A549 (cell line): ENCODE results near the gene DHX57. TPM values are rescaled to one million over a fixed set of nuclear protein-coding genes. Genes with fewer than 3 reads are reported as not detected.

Experiments
- BCL3 ChIP-seq: fragments of >200 bp; sonication (Bioruptor Twin); formaldehyde crosslinking; IDR thresholded peaks from 3 replicates; pipeline ENCODE4 v1.6.1; 2016
- CBX8 ChIP-seq: fragments of 200-600 bp; sonication (generic); IDR thresholded peaks from 2 replicates; pipeline ENCODE4 v1.6.1; 2016
- CHD2 ChIP-seq: fragments of 150-350 bp; IDR thresholded peaks from 2 replicates; pipeline ENCODE4 v1.6.1; 2014; ENCODE audit warnings: low read length; ENCODE audit not compliant: partially characterized antibody
- CHD4 ChIP-seq: fragments of 200-600 bp; sonication (generic); IDR thresholded peaks from 2 replicates; pipeline ENCODE4 v1.6.1; 2016; ENCODE audit warnings: antibody characterized with exemption, mild to moderate bottlenecking, borderline replicate concordance
- CTCF ChIP-seq: fragments of >200 bp; sonication (Bioruptor Twin); formaldehyde crosslinking; IDR thresholded peaks from 3 replicates; pipeline ENCODE4 v1.5.1; 2016
- EHF ChIP-seq: fragments of 250-450 bp; sonication (Bioruptor Pico); IDR thresholded peaks from 2 replicates; pipeline ENCODE4 v1.5.0; 2020; ENCODE audit warnings: mild to moderate bottlenecking
- EHMT2 ChIP-seq: fragments of 200-600 bp; sonication (generic); IDR thresholded peaks from 2 replicates; pipeline ENCODE4 v1.6.1; 2016; ENCODE audit warnings: antibody characterized with exemption, low read depth, mild to moderate bottlenecking, moderate library complexity
- ESRRA ChIP-seq: fragments of 150-350 bp; IDR thresholded peaks from 2 replicates; pipeline ENCODE4 v1.6.1; 2014; ENCODE audit warnings: mild to moderate bottlenecking, low read length, borderline replicate concordance
- FOSB ChIP-seq: fragments of 250-450 bp; sonication (Bioruptor Pico); IDR thresholded peaks from 2 replicates; pipeline ENCODE4 v1.5.0; 2020; ENCODE audit warnings: mild to moderate bottlenecking, moderate library complexity
- HDAC2 ChIP-seq: fragments of 200-600 bp; sonication (generic); IDR thresholded peaks from 2 replicates; pipeline ENCODE4 v1.6.1; 2016
- HES2 ChIP-seq: fragments of >200 bp; sonication (Bioruptor Twin); formaldehyde crosslinking; IDR thresholded peaks from 2 replicates; pipeline ENCODE4 v1.6.1; 2016
- HEYL ChIP-seq: fragments of 250-450 bp; sonication (Bioruptor Pico); IDR thresholded peaks from 2 replicates; pipeline ENCODE4 v1.8.0; 2021; ENCODE audit warnings: mild to moderate bottlenecking, moderate library complexity
- HMGXB4 ChIP-seq: fragments of 250-450 bp; sonication (Bioruptor Pico); IDR thresholded peaks from 2 replicates; pipeline ENCODE4 v1.5.0; 2021; ENCODE audit warnings: mild to moderate bottlenecking, moderate library complexity, borderline replicate concordance
- JUN ChIP-seq, 2 experiments: fragments of >200 bp; sonication (Bioruptor Twin); formaldehyde crosslinking; IDR thresholded peaks; 2 replicates in 1 of 2; 3 replicates in 1 of 2; pipeline ENCODE4 v1.6.1; 2016 to 2017
- JUNB ChIP-seq: fragments of >200 bp; sonication (Bioruptor Twin); formaldehyde crosslinking; IDR thresholded peaks from 2 replicates; pipeline ENCODE4 v1.6.1; 2016
- KDM1A ChIP-seq: fragments of 200-600 bp; sonication (generic); IDR thresholded peaks from 2 replicates; pipeline ENCODE4 v1.6.1; 2016; ENCODE audit warnings: low read depth, mild to moderate bottlenecking
- MAFK ChIP-seq: fragments of 450-650 bp; IDR thresholded peaks from 2 replicates; pipeline ENCODE4 v1.6.1; 2014; ENCODE audit not compliant: partially characterized antibody
- MYC ChIP-seq: IDR thresholded peaks from 2 replicates; pipeline ENCODE4 v1.6.1; 2012; ENCODE audit warnings: mild to moderate bottlenecking, inconsistent platforms, low read length, improper control_type of control experiment, borderline replicate concordance
- NFE2L2 ChIP-seq: fragments of 150-350 bp; conservative IDR thresholded peaks from 2 replicates; pipeline ENCODE4 v1.6.1; 2014; ENCODE audit warnings: low read length
- NPAS2 ChIP-seq: fragments of 250-450 bp; sonication (Bioruptor Pico); IDR thresholded peaks from 2 replicates; pipeline ENCODE4 v1.8.0; 2022; ENCODE audit warnings: mild to moderate bottlenecking, moderate library complexity, borderline replicate concordance
- NR3C1 ChIP-seq: fragments of >200 bp; sonication (Bioruptor Twin); formaldehyde crosslinking; IDR thresholded peaks from 3 replicates; pipeline ENCODE4 v1.6.1; 2017
- POLR2A ChIP-seq: IDR thresholded peaks from 2 replicates; pipeline ENCODE4 v1.6.1; 2012; ENCODE audit warnings: mild to moderate bottlenecking, low read length
- POLR2AphosphoS2 ChIP-seq: conservative IDR thresholded peaks from 2 replicates; pipeline ENCODE4 v1.6.1; 2012; ENCODE audit warnings: low read length, improper control_type of control experiment, inconsistent platforms
- RAD21 ChIP-seq, 2 experiments: fragments of >200 bp in 1 of 2; sonication (Bioruptor Twin) in 1 of 2; formaldehyde crosslinking in 1 of 2; IDR thresholded peaks in 1 of 2; conservative IDR thresholded peaks in 1 of 2; 2 replicates in 1 of 2; 3 replicates in 1 of 2; pipeline ENCODE4 v1.6.1; 2012 to 2018; ENCODE audit warnings: inconsistent platforms in 1 of 2
- REST ChIP-seq: fragments of 200-600 bp; sonication (generic); IDR thresholded peaks from 2 replicates; pipeline ENCODE4 v1.6.1; 2016; ENCODE audit warnings: antibody characterized with exemption, mild to moderate bottlenecking, moderate library complexity
- SMC3 ChIP-seq: fragments of >200 bp; sonication (Bioruptor Twin); formaldehyde crosslinking; IDR thresholded peaks from 3 replicates; pipeline ENCODE4 v1.6.1; 2018; ENCODE audit warnings: inconsistent platforms
- USF2 ChIP-seq: fragments of 450-650 bp; IDR thresholded peaks from 2 replicates; pipeline ENCODE4 v1.6.1; 2014; ENCODE audit warnings: antibody characterized with exemption
- ZC3H11A ChIP-seq: fragments of 450-650 bp; IDR thresholded peaks from 2 replicates; pipeline ENCODE4 v1.6.1; 2014; ENCODE audit warnings: antibody characterized with exemption, mild to moderate bottlenecking
- polyA plus RNA-seq, 4 experiments: library from polyadenylated mRNA; depleted of rRNA in 3 of 4; stranded (reverse); fragments of >200 nt; fragmentation: RNase III in 1 of 4; extraction: RNeasy Plus Mini Kit Qiagen cat#74134 plus additional on column Dnase treatment in 1 of 4; gene quantifications; 2 replicates in 3 of 4; 3 replicates in 1 of 4; pipeline ENCODE4 v1.2.3, GENCODE V29; 2011 to 2017

DHX57 gene
- polyA plus RNA-seq, 2 of the 4 experiments (the other 2 are of a cell fraction): 20.6 to 31.8 TPM

- TF ChIP-seq BCL3 (peak; percentile 100), HES2 (no peak), EHF (CRISPR knock-in tag) (no peak), NFE2L2 (no peak), ESRRA (no peak), JUNB (no peak), SMC3 (no peak), JUN (IDR thresholded peaks at IDR 0.05) (peak; percentile 98 to 100), KDM1A (no peak), MAFK (no peak), CHD2 (peak; percentile 80), FOSB (peak; percentile 76; the same call in 1 of the 2 replicates), NPAS2 (CRISPR knock-in tag) (no peak), POLR2A (peak; percentile 100), EHMT2 (no peak), CTCF (no peak), NR3C1 (no peak), POLR2AphosphoS2 (0 out of 2 replicates have a peak, but pooled peaks have one; percentile 84), HDAC2 (no peak), RAD21 (conservative IDR thresholded peaks at IDR 0.05 in 1 of 2, IDR thresholded peaks at IDR 0.05 in 1 of 2) (0 out of 5 replicates have a peak, but pooled peaks of 1 of the 2 experiments have one; percentile 17), REST (peak; percentile 70; the same call in 1 of the 2 replicates), HMGXB4 (peak; percentile 64; the same call in 1 of the 2 replicates), MYC (peak; percentile 96), HEYL (no peak), ZC3H11A (no peak), CHD4 (no peak), CBX8 (no peak), USF2 (no peak)
These were observed 124.7 kb downstream of the DHX57 start, which contains the start of gene SRSF7 (continued) for GRCh38 chr2:38750891-38751595.
